HEK293T (cell line): ENCODE results near the gene CFAP52.
"Not testable (repeated sequence)": the region's sequence is repeated elsewhere in the genome, so short reads cannot be mapped to it uniquely, and the experiment has no call there.

ENCODE experiments used
- CTCF ChIA-PET: fragments of 350-600 bp; formaldehyde crosslinking; extraction: SDS; loops from one replicate; lab custom pipeline; 2021; ENCODE audit warnings: antibody characterized with exemption, inconsistent platforms; lab: Yijun Ruan, JAX
- POLR2A ChIA-PET: fragments of 350-600 bp; formaldehyde crosslinking; extraction: SDS; loops from one replicate; lab custom pipeline; 2020; ENCODE audit warnings: antibody characterized with exemption, inconsistent platforms; lab: Yijun Ruan, JAX
- DNase-seq: peaks from one replicate; pipeline ENCODE4 v3.0.0; 2012; ENCODE audit warnings: mixed read lengths; ENCODE audit errors: extremely low spot score
- ARNT ChIP-seq: fragments of 450-650 bp; IDR thresholded peaks from 2 replicates; pipeline ENCODE4 v1.6.1; 2017; ENCODE audit warnings: mild to moderate bottlenecking
- BHLHE40 ChIP-seq: fragments of 450-650 bp; IDR thresholded peaks from 2 replicates; pipeline ENCODE4 v1.6.1; 2016; ENCODE audit warnings: mild to moderate bottlenecking, moderate library complexity, borderline replicate concordance
- CTBP1 ChIP-seq: fragments of 450-650 bp; IDR thresholded peaks from 2 replicates; pipeline ENCODE4 v1.6.1; 2016; ENCODE audit warnings: borderline replicate concordance
- ELF4 ChIP-seq: fragments of 450-650 bp; IDR thresholded peaks from 2 replicates; pipeline ENCODE4 v1.6.1; 2017; ENCODE audit warnings: antibody characterized with exemption
- FOXA1 ChIP-seq: fragments of 450-650 bp; IDR thresholded peaks from 2 replicates; pipeline ENCODE4 v1.6.1; 2016; ENCODE audit warnings: mild to moderate bottlenecking
- FOXK2 ChIP-seq: fragments of 450-650 bp; IDR thresholded peaks from 2 replicates; pipeline ENCODE4 v1.6.1; 2016; ENCODE audit warnings: mild to moderate bottlenecking
- FOXM1 ChIP-seq: fragments of 450-650 bp; IDR thresholded peaks from 2 replicates; pipeline ENCODE4 v1.6.1; 2017; ENCODE audit warnings: mild to moderate bottlenecking, borderline replicate concordance
- HDGF ChIP-seq: fragments of 450-650 bp; IDR thresholded peaks from 2 replicates; pipeline ENCODE4 v1.6.1; 2017; ENCODE audit warnings: antibody characterized with exemption, borderline replicate concordance
- L3MBTL2 ChIP-seq: fragments of 450-650 bp; conservative IDR thresholded peaks from 2 replicates; pipeline ENCODE4 v1.6.1; 2016; ENCODE audit warnings: mild to moderate bottlenecking
- LEF1 ChIP-seq: fragments of 450-650 bp; IDR thresholded peaks from 2 replicates; pipeline ENCODE4 v1.6.1; 2017; ENCODE audit warnings: mild to moderate bottlenecking, borderline replicate concordance
- NFRKB ChIP-seq: fragments of 450-650 bp; IDR thresholded peaks from 2 replicates; pipeline ENCODE4 v1.6.1; 2016; ENCODE audit warnings: mild to moderate bottlenecking, moderate library complexity
- SP1 ChIP-seq: fragments of 450-650 bp; IDR thresholded peaks from 2 replicates; pipeline ENCODE4 v1.6.1; 2017
- SUZ12 ChIP-seq: fragments of 450-650 bp; IDR thresholded peaks from 2 replicates; pipeline ENCODE4 v1.6.1; 2016; ENCODE audit warnings: mild to moderate bottlenecking
- TARDBP ChIP-seq: fragments of 450-650 bp; IDR thresholded peaks from 2 replicates; pipeline ENCODE4 v1.6.1; 2016
- ZNF384 ChIP-seq: fragments of 450-650 bp; IDR thresholded peaks from 2 replicates; pipeline ENCODE4 v1.6.1; 2016
- TF ChIP-seq, protein P1 (sequence below): fragments of 450-650 bp; IDR thresholded peaks from 2 replicates; pipeline ENCODE4 v1.6.1; 2016

CFAP52 gene

GRCh38 chr17:9606453-9606852 lies 30.0 kb downstream of the CFAP52 start:
- TF ChIP-seq FOXM1 = no peak
- no peak for TF ChIP-seq FOXA1
- POLR2A ChIA-PET = no interaction called here
- CTCF ChIA-PET = interaction anchor here (0.7 kb wide), 1 partner anchor 29 kb away, joined by 3 read pairs; no protein-coding TSS in a partner anchor
- no peak for DNase-seq

GRCh38 chr17:9607058-9607457 lies 30.6 kb downstream of the CFAP52 start:
- POLR2A ChIA-PET, DNase-seq: not testable (repeated sequence)
- CTCF ChIA-PET = interaction anchor here (0.7 kb wide), 1 partner anchor 30 kb away, joined by 3 read pairs; no protein-coding TSS in a partner anchor

- POLR2A ChIA-PET = no interaction called here
- no peak for DNase-seq
- CTCF ChIA-PET = no interaction called here
Measured at GRCh38 chr17:9611557-9611956, 35.1 kb downstream of the CFAP52 start.

DNA sequence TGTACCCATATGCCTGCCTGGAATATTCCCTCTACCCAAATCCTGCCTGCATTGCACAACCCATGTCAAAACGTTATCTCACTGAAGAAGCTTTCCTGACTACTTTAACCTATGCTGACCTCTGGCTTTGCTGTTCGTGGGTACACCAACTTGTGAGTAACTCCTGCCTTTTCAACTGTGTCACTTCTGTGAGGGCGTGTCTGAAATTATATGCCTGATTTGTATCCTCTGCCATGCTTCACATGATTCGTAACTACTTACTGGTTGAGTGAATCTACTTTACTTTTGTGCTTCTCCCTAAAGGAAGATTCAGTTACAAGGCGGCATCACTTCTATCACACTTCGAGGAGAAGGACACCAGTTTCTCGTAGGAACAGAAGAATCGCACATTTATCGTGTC lies 35.6 kb downstream of the CFAP52 start:
- DNase-seq = no peak
- TF ChIP-seq TARDBP (no peak), SUZ12 (no peak), FOXA1 (no peak), BHLHE40 (no peak), HDGF (no peak), SP1 (no peak), FOXM1 (no peak), ARNT (no peak), ZNF384 (no peak)
- TF ChIP-seq, protein P1, sequence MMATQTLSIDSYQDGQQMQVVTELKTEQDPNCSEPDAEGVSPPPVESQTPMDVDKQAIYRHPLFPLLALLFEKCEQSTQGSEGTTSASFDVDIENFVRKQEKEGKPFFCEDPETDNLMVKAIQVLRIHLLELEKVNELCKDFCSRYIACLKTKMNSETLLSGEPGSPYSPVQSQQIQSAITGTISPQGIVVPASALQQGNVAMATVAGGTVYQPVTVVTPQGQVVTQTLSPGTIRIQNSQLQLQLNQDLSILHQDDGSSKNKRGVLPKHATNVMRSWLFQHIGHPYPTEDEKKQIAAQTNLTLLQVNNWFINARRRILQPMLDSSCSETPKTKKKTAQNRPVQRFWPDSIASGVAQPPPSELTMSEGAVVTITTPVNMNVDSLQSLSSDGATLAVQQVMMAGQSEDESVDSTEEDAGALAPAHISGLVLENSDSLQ = no peak
- ChIA-PET POLR2A (no interaction called here), CTCF (no interaction called here)

More at GRCh38 chr17:9611557-9611956, 35.1 kb downstream of the CFAP52 start:
- no peak for TF ChIP-seq TARDBP
- TF ChIP-seq SUZ12 = no peak
- TF ChIP-seq CTBP1 = no peak
- TF ChIP-seq FOXA1 = no peak
- TF ChIP-seq L3MBTL2 = no peak
- TF ChIP-seq, protein P1 = no peak
- no peak for TF ChIP-seq BHLHE40
- TF ChIP-seq HDGF = no peak
- TF ChIP-seq FOXM1 = no peak
- TF ChIP-seq NFRKB = no peak
- TF ChIP-seq LEF1 = no peak
- no peak for TF ChIP-seq ZNF384
- TF ChIP-seq ELF4 = no peak

GRCh38 chr17:9615486-9615885 lies 39.0 kb downstream of the CFAP52 start:
- DNase-seq = no peak
- CTCF ChIA-PET = no interaction called here
- TF ChIP-seq BHLHE40 (no peak), ELF4 (no peak)
- POLR2A ChIA-PET = no interaction called here

- ChIA-PET POLR2A (no interaction called here), CTCF (no interaction called here)
- TF ChIP-seq ZNF384 (no peak), SP1 (no peak)
- DNase-seq = no peak
Measured at GRCh38 chr17:9622961-9623360, 46.5 kb downstream of the CFAP52 start.

DNA sequence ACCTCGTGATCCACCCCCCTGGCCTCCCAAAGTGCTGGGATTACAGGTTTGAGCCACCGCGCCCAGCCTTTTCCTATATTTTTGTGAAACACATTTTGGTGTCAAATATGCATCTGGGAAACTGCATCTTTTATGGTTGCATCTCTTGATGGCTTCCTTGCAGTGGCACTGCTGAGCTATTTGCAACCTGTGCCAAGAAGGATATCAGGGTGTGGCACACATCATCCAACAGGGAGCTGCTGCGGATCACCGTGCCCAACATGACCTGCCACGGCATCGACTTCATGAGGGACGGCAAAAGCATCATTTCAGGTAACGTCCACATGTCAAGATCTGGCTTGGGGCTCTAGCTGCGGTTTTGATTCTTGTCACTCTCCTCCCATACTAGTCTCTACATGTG lies 52.1 kb downstream of the CFAP52 start:
- ChIA-PET CTCF (no interaction called here), POLR2A (no interaction called here)
- no peak for DNase-seq
- TF ChIP-seq FOXK2 (no peak), TARDBP (no peak), HDGF (no peak), CTBP1 (no peak), ARNT (no peak), SUZ12 (no peak), FOXA1 (no peak), FOXM1 (no peak), LEF1 (no peak), NFRKB (no peak), SP1 (no peak), BHLHE40 (no peak), ZNF384 (no peak), ELF4 (no peak), L3MBTL2 (no peak)
- TF ChIP-seq, protein P1 = no peak

GRCh38 chr17:9632741-9633140 lies 56.3 kb downstream of the CFAP52 start:
- DNase-seq = no peak
- ChIA-PET POLR2A (no interaction called here), CTCF (no interaction called here)
- TF ChIP-seq ELF4 (no peak), FOXA1 (no peak), FOXK2 (no peak), HDGF (no peak), ZNF384 (no peak), SUZ12 (no peak), L3MBTL2 (no peak), FOXM1 (no peak), LEF1 (no peak), NFRKB (no peak)
- TF ChIP-seq, protein P1 = no peak
